Measurements from ENCODE around the gene FFAR4.

The FFAR4 gene

DNA sequence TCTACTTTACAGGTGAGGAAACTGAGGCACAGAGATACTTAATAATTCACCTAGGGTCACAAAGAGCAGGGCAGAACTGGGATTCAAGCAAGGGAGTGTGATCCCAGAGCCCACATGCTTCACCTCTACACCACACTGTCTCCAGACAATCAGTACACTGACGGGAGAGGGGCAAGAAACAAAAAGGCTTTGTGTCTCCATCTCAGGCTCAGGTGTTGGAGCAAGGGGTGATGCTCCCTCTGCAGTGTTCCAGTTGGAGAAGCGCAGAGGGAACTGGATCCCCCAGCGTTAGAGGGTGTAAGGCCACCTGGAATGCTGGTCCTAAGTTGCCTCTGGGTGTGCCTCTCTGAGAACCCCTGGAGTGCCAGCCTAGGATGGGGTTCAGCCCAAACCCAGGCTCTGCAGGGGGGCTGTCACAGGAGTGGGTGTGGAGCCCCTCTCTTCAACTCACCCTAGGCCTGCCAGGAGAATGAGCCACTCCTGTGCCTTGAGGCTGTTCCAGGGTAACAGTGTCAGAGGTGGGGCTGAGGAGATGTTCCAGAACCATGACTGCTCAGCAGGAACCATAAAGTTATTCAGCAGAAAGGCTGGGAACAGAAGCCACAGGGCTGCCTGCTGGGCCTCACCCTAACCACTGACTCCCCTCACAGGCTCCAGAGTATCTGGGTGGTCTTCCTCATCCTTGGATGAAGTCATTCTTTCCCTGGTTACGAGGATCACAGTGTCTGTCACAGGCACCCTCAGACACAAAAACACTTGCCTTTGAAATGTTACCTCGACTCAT lies 29.1 kb downstream of the FFAR4 start:
- no peak for TF ChIP-seq ZFX (IDR thresholded peaks at IDR 0.05; ENCODE audit: borderline replicate concordance)
- TF ChIP-seq, protein P1, sequence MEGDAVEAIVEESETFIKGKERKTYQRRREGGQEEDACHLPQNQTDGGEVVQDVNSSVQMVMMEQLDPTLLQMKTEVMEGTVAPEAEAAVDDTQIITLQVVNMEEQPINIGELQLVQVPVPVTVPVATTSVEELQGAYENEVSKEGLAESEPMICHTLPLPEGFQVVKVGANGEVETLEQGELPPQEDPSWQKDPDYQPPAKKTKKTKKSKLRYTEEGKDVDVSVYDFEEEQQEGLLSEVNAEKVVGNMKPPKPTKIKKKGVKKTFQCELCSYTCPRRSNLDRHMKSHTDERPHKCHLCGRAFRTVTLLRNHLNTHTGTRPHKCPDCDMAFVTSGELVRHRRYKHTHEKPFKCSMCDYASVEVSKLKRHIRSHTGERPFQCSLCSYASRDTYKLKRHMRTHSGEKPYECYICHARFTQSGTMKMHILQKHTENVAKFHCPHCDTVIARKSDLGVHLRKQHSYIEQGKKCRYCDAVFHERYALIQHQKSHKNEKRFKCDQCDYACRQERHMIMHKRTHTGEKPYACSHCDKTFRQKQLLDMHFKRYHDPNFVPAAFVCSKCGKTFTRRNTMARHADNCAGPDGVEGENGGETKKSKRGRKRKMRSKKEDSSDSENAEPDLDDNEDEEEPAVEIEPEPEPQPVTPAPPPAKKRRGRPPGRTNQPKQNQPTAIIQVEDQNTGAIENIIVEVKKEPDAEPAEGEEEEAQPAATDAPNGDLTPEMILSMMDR (IDR thresholded peaks at IDR 0.05) = no peak

DNA sequence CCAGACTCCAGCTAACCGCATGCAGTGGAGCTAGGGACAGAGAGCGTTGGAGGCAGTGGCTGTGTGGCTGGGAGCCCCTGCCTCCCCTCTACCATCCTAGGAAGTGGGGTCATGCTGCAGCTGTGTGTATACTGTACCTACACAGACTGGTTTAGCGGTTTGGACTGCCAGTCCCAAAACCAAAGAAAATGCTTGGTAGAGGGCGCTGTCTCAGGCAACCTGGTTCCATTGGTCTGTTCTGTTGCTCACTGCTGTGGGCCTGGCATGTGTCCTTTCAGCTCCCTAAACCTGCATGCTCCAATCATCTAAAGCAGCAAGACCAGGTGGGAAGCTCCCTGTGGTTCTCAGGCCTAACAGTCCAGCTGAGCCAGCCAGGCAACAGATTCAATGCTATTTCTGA lies 30.1 kb downstream of the FFAR4 start:
- no peak overlapping the region for H3K27ac ChIP-seq
- TF ChIP-seq ZFX (IDR thresholded peaks at IDR 0.05; ENCODE audit: borderline replicate concordance) = no peak
- TF ChIP-seq, protein P1 (IDR thresholded peaks at IDR 0.05) = peak; percentile 34

More for the DNA sequence above, 29.1 kb downstream of the FFAR4 start:
- no peak overlapping the region for H3K27ac ChIP-seq

DNA sequence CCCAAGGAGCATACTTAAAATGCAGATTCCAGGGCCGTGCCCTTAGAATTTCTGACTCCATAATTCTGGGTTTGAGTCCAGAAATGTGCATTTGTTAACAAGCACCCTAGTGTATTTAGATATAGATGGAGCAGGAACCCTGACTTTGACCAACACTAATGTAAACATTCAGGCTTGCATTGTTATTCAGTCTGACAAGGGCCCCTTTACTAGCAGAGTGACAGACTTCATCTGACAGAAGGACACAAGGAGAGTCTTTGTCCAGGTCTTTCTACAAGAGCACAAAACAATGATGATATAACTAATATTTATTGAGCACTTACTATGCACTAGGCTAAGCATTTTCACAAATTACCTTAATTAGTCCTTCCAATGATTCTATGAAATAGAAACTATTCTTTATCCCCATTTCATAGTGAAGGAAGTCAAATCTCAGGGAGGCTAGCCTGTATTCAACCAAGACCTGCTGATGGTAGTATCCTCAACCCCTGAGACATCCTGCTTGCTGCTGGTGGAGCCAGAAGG lies 30.7 kb downstream of the FFAR4 start:
- no peak overlapping the region for H3K27ac ChIP-seq

DNA sequence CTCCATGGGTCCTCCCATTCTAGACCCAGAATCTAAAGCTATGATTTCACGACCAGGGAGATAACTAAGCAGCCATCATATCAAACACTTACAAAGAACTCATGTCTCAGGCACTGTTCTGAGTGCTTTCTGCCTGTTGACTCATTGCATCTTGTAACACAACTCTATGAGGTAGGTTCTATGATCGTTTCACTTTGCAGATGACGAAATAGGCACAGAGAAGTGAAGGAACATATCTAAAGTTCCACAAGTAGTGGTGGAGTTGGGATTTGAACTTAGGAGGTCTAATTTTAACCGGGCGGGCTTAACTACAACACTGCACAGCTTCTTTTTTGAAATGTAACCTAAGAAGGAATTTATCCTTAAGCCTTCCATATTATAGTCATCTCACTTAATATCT lies 31.7 kb downstream of the FFAR4 start:
- no peak overlapping the region for H3K27ac ChIP-seq
- no peak for TF ChIP-seq ZFX (IDR thresholded peaks at IDR 0.05; ENCODE audit: borderline replicate concordance)
- TF ChIP-seq, protein P1 (IDR thresholded peaks at IDR 0.05) = no peak

More for the DNA sequence above, 30.7 kb downstream of the FFAR4 start:
- no peak for TF ChIP-seq ZFX (IDR thresholded peaks at IDR 0.05; ENCODE audit: borderline replicate concordance)
- TF ChIP-seq, protein P1 (IDR thresholded peaks at IDR 0.05) = no peak

DNA sequence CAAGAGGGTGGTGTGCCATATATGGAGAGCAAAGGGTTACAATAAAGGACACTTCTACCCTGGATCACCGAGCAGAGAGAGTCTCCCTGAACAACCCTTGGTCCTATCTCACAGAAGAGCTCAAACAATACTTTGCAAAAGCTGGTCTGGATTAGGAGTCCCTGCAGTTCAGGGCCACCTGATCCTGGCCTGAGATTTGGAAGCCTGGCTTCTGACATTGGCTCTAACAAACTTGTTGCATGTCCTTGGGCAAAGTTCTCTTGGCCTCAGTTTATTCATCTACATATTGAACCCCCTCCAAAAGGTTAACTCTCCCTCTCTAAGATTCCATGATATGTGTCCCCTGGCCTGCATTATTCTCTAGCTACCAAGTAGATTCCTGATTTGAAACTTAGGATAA lies 32.9 kb downstream of the FFAR4 start:
- H3K27ac ChIP-seq = no peak overlapping the region
- TF ChIP-seq, protein P1 (IDR thresholded peaks at IDR 0.05) = no peak
- no peak for TF ChIP-seq ZFX (IDR thresholded peaks at IDR 0.05; ENCODE audit: borderline replicate concordance)

DNA sequence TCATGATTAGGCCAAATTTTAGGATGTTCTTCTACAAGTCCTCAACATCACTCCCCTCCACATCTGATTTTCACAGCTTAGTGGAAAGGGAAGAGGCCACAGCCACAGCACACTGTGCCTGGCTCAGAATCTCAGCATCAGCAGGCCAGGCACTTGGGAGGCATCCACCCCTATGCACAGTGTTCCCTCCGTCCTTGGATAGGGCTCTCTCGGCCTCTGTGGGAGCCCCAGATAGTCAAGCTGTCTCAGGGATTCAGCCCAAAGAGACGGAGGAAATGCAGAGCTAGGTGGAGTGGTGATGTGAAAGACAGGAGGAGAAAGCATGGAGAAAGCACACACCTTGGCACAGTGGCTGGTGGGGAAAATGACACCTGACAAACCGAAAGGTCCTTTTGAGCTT lies 33.3 kb downstream of the FFAR4 start:
- no peak overlapping the region for H3K27ac ChIP-seq
- TF ChIP-seq, protein P1 (IDR thresholded peaks at IDR 0.05) = no peak
- TF ChIP-seq ZFX (IDR thresholded peaks at IDR 0.05; ENCODE audit: borderline replicate concordance) = no peak

DNA sequence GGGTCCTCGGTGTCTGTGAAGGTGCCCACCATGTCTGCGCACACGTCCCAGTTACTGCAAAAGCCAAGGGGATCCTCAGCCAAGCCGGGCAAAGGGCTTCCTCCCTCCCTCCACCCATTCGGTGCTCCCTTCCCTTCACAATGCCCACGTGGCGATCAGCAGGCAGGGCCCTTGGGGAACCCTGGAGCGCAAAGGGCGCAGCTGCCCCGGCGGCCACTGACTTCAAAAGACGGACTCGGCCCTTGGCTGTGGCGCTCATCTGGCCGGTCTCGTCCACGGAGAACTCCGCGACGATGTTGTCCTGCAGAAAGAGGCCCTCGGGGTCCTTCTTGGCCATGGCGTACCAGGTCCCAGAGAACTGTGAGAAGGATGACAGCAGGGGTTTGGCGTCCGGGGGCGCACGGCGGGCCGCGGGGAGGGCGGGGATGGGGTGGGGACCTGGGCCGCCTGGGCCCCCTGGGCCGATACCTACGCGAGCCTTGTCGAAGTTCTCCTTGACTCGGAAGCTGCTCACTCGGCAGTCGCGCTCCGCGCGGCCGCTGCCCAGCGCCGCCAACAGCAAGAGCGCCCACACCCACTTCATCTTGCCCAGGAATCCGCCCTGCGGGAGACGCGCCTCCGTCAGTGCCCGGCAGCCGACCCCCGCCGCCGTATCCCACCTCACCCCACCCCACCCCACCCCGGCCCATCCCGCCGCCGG lies 34.1 kb downstream of the FFAR4 start:
- no peak for TF ChIP-seq ZFX (IDR thresholded peaks at IDR 0.05; ENCODE audit: borderline replicate concordance)
- TF ChIP-seq, protein P1 (IDR thresholded peaks at IDR 0.05) = no peak
- H3K27ac ChIP-seq = no peak overlapping the region

All from 22Rv1 (cell line).